AG09319 (cell line): Measurements from ENCODE around the gene RPTOR.

ENCODE experiments used
- DNase-seq: peaks from one replicate; pipeline ENCODE4 v3.0.0-alpha.2; 2010; ENCODE audit warnings: low read depth; ENCODE audit errors: extremely low read depth
- TF ChIP-seq, protein P1 (sequence below): IDR thresholded peaks from 2 replicates; pipeline ENCODE4 v1.5.1; 2011; ENCODE audit warnings: low read depth, mild to moderate bottlenecking, inconsistent platforms, low read length, moderate library complexity

The RPTOR gene

DNA sequence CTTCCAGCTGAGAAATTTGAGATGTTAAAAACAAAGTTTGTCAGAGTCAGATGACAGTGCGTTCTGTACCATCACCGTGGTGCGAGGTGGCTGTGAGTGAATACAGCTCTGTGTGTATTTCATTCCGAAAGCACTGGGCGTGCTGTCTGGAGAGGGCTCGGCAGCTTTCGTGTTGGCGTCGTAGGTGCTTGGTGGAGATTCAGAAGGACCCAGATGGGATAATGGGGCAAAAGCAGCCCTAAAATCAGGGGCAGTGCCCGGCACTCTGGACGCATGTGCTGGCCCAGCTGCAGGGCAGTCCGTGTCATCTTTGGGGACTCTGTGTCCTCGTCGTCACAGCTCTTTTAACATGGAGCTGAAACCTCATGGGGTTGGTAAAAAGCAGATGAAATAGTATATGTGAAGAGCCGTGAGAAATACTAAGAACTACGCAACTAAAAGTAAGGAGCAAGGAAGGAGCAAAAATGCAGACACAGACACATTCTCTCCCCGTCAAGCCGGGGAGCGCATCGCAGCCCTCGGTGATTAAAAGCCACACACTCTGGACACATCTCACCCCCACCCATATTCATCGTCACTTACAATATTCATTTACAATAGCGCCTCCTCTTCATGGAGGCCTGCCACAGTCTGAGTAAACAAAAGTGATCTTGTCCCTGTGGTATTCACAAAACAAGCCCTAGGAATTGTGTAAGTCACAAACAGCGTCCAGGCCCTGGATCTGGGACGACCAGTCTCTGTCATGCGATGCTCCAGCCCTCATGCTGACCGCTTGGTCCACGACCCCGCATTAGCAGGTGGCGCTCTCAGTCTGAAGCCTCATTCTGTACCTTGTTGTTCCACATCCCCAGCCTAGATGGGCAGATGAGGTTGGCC is 206.7 kb downstream of the RPTOR start:
- DNase-seq, result no peak
- TF ChIP-seq, protein P1, sequence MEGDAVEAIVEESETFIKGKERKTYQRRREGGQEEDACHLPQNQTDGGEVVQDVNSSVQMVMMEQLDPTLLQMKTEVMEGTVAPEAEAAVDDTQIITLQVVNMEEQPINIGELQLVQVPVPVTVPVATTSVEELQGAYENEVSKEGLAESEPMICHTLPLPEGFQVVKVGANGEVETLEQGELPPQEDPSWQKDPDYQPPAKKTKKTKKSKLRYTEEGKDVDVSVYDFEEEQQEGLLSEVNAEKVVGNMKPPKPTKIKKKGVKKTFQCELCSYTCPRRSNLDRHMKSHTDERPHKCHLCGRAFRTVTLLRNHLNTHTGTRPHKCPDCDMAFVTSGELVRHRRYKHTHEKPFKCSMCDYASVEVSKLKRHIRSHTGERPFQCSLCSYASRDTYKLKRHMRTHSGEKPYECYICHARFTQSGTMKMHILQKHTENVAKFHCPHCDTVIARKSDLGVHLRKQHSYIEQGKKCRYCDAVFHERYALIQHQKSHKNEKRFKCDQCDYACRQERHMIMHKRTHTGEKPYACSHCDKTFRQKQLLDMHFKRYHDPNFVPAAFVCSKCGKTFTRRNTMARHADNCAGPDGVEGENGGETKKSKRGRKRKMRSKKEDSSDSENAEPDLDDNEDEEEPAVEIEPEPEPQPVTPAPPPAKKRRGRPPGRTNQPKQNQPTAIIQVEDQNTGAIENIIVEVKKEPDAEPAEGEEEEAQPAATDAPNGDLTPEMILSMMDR, result no peak; the same call in 1 of the 2 replicates

DNA sequence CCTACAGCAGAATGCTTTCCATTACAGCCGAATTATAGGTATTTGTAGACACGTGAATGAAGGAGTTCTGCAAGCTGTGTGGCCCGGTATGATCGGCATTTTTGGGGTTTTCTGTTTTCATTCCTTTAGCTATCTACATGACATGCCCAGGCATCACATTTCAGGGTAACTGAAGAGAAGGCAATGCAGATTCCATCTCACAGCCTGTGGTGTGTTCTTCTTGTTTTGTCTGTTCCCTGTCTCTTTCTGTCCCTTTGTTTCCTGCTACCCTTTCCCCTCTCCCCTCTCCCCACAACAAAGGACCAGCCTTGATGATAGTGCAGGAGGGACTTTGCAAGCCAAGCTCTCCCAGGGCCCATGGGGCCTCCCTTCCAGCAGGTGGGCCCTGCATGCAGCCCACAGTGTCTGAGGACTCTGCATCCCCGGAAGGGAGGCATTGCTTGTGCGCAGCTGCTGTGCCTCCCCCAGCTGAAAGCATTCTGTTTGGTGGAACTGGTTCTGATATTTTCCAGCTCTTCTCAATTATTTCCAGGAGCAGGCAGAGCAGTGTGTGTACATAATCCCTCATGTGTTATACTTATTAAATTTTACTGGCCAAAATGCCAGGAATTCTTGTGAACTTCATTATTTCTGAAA is 207.4 kb downstream of the RPTOR start:
- TF ChIP-seq, protein P1, result no peak
- no peak for DNase-seq

DNA sequence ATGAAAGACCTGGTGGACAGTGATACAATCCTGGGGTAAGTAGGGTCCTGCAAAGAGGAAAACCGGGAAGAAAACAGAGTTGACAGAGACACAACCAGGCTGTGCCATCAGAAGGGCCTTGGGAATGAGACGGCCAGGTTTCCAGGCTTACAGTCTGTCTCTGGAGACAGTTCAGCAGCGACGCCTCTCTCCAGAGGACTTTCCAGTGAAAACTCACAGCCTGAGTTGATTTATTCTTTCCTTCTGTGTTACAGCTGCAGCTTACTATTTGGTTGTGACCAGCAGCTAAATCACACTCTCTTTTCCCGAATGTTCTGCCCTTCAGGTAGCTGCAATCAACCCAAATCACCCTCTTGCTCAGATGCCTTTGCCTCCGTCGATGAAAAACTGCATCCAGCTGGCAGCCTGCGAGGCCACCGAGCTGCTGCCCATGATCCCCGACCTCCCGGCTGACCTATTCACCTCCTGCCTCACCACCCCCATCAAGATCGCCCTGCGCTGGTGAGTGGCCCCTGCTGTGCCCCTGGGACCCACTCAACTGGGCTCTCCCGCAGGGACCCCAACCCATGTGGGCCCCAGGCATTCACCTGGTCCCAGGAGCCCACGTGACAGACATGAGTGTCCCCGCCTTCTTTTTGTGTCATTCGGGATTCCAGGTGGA is 209.2 kb downstream of the RPTOR start:
- TF ChIP-seq, protein P1, result no peak
- no peak for DNase-seq

DNA sequence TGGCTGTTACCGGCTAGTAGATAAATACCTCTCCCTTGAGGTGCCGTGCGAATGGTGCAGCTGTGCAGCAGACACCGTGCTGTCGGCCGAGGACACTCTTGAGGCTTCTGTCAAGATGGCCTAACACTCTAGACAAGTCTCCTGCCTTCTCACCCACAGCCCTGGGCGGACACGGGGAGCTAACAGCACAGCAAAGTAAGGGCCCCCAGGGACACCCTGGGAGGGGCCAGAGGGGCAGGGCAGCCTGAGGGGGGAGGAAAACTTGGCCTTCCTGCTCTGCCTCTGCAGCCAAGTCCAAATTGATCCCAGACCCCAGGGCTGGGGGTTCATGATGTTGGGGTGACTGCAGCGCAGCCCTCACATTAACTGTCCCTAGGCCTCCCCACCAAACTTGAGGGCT is 210.2 kb downstream of the RPTOR start:
- no peak for DNase-seq
- TF ChIP-seq, protein P1, result no peak

DNA sequence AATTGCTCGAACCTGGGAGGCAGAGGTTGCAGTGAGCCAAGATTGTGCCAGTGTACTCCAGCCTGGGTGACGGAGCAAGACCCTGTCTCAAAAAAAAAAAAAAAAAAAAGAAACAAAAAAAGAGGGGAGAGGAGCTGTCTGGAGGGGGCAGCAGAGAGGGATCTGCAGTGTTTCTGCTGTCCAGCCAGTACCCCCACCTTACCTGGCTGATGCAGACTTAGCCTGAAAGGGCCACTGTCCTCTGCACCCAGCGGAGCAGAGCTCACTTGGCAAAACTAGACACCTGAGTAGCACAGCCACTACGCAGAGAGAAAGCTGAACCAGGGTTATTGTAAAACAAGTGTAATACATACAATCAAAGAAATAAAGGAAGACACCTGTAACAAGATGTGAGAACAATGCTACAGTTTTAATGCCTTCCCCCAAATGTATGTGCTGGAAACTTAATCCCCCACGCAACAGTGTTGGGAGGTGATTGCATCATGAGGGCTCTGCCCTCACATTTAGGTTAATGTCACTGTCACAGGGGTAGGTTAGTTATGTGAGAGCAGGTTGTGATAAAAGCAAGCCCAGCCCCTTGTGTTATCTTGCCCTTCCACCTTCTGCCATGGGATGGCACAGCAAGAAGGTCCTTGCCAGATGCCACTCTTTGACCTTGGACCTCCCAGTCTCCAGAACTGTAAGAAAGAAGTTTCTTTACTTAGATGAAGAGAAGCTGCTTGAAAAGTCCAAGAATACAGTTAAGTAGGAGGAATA is 211.2 kb downstream of the RPTOR start:
- no peak for DNase-seq
- TF ChIP-seq, protein P1, result peak; percentile 14

DNA sequence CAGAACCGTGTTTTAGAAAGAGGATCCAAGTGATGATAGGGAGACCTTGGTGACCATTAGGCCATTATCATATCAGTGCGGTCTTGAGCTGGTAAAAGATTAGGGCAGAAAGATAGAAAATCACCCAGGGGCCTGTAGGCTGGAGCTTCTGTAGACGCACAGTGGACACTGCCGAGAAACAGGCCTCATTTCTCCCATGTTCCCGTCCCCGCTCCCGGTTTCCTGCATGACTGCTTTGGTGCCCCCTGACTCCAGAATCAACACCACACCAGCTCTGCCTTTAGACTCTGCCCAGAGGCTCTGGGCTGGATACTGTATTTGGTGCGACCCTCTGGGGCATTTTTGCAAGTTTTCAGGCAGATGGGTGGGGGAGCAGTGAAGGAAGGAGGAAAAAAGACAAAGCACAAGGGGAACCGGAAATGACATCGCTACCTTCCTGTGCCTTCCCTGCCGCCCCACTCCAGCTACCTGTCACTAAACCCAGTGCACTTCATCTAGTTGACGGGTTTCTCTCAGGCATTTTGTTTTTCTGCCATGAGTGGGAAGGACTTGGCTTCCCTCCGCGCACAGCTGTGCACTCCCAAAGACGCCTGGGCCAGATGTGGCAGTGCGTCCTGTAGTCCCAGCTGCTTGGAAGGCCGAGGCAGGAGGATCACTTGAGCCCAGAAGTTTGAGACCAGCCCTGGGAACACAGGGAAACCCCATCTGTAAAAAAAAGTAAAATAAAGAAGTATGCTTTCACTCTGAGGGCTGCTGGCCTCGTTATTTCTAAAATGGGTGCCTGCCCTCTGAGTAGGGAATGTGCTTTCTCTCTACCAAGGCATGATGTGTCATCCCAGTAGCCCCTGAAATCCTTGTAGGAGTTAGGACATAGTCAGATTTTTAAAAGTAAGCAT is 214.1 kb downstream of the RPTOR start:
- TF ChIP-seq, protein P1, result no peak
- DNase-seq, result no peak
